GM23338 (cell line): ENCODE results near the gene PSKH1. TPM values are rescaled to one million over a fixed set of nuclear protein-coding genes. Genes with fewer than 3 reads are reported as not detected.

ENCODE experiments used
- ATAC-seq: fragments of 200-7000 bp; cut with Tn5 transposase; 3 replicates; pipeline ENCODE4 v1.9.1; 2020
- DNase-seq: peaks from one replicate; pipeline ENCODE4 v3.0.0-alpha.2; 2015; ENCODE audit warnings: low spot score
- H2AFZ ChIP-seq: fragments of 200-600 bp; sonication (generic); 2 replicates; pipeline ENCODE4 v1.8.0; 2016; ENCODE audit warnings: antibody characterized with exemption, mild to moderate bottlenecking, moderate library complexity
- H3F3A ChIP-seq: fragments of 200-600 bp; sonication (generic); replicated peaks from 2 replicates; pipeline ENCODE4 v1.8.0; 2017; ENCODE audit warnings: antibody characterized with exemption, mixed run types, low read depth
- H3K27ac ChIP-seq: fragments of 200-600 bp; sonication (generic); 2 replicates; pipeline ENCODE4 v1.6.1; 2016; ENCODE audit warnings: low read depth
- H3K27me3 ChIP-seq: fragments of 200-600 bp; sonication (generic); 2 replicates; pipeline ENCODE4 v1.8.0; 2016; ENCODE audit warnings: mild to moderate bottlenecking, mixed run types, moderate library complexity; ENCODE audit not compliant: insufficient read depth
- H3K36me3 ChIP-seq: fragments of 200-600 bp; sonication (generic); 2 replicates; pipeline ENCODE4 v1.8.0; 2016; ENCODE audit warnings: mild to moderate bottlenecking; ENCODE audit not compliant: insufficient read depth
- H3K4me1 ChIP-seq: fragments of 200-600 bp; sonication (generic); 2 replicates; pipeline ENCODE4 v1.8.0; 2016; ENCODE audit warnings: mild to moderate bottlenecking, moderate library complexity; ENCODE audit not compliant: insufficient read depth
- H3K4me2 ChIP-seq: fragments of 200-600 bp; sonication (generic); 2 replicates; pipeline ENCODE4 v1.7.1; 2017; ENCODE audit warnings: mixed run types
- H3K4me3 ChIP-seq: fragments of 200-600 bp; sonication (generic); 2 replicates; pipeline ENCODE4 v1.6.1; 2016; ENCODE audit warnings: mixed run types
- H3K79me2 ChIP-seq: fragments of 200-600 bp; sonication (generic); replicated peaks from 2 replicates; pipeline ENCODE4 v1.8.0; 2017; ENCODE audit warnings: mild to moderate bottlenecking; ENCODE audit not compliant: insufficient read depth
- H3K9me2 ChIP-seq: fragments of 200-600 bp; sonication (generic); 2 replicates; pipeline ENCODE4 v1.8.0; 2017; ENCODE audit not compliant: insufficient read depth
- H4K20me1 ChIP-seq: fragments of 200-600 bp; sonication (generic); replicated peaks from 2 replicates; pipeline ENCODE4 v1.8.0; 2017; ENCODE audit warnings: mild to moderate bottlenecking; ENCODE audit not compliant: insufficient read depth
- H3K27ac Mint-ChIP-seq: 2 replicates; pipeline ENCODE4 v1.8.0; 2020; ENCODE audit warnings: inconsistent platforms, mild to moderate bottlenecking, moderate library complexity, mixed read lengths
- H3K27me3 Mint-ChIP-seq: 3 replicates; pipeline ENCODE4 v1.8.0; 2022; ENCODE audit warnings: low read depth, mild to moderate bottlenecking, moderate library complexity, mixed read lengths, inconsistent platforms; ENCODE audit not compliant: insufficient read depth, poor library complexity
- H3K36me3 Mint-ChIP-seq: 3 replicates; pipeline ENCODE4 v1.8.0; 2021; ENCODE audit warnings: low read depth, mild to moderate bottlenecking, inconsistent platforms, moderate library complexity, mixed read lengths
- H3K4me1 Mint-ChIP-seq: 3 replicates; pipeline ENCODE4 v1.8.0; 2020; ENCODE audit warnings: mild to moderate bottlenecking, inconsistent platforms, mixed read lengths
- H3K4me3 Mint-ChIP-seq: 3 replicates; pipeline ENCODE4 v1.8.0; 2021; ENCODE audit warnings: moderate library complexity, mild to moderate bottlenecking, inconsistent platforms, mixed read lengths
- H3K9me3 Mint-ChIP-seq: 3 replicates; pipeline ENCODE4 v1.8.0; 2020; ENCODE audit warnings: moderate library complexity, mild to moderate bottlenecking, inconsistent platforms, mixed read lengths
- CREB1 ChIP-seq: fragments of 250-450 bp; sonication (Bioruptor Pico); IDR thresholded peaks from 2 replicates; pipeline ENCODE4 v1.5.0; 2020; ENCODE audit warnings: low read depth, mild to moderate bottlenecking, moderate library complexity
- CTCF ChIP-seq, 2 experiments: fragments of 200-600 bp in 1 of 2; sonication (generic) in 1 of 2; conservative IDR thresholded peaks; 2 replicates each; pipeline versions ENCODE4 v1.5.1 to v1.6.1; 2016 to 2017; ENCODE audit warnings: antibody characterized with exemption in 2 of 2, low read depth in 2 of 2, mild to moderate bottlenecking in 2 of 2, moderate library complexity in 1 of 2
- EZH2 ChIP-seq: fragments of 200-600 bp; sonication (generic); IDR thresholded peaks from one replicate; pipeline ENCODE4 v1.8.0; 2017; ENCODE audit warnings: antibody characterized with exemption, mild to moderate bottlenecking, low read depth; ENCODE audit not compliant: unreplicated experiment
- EZH2phosphoT487 ChIP-seq: fragments of 200-600 bp; sonication (generic); IDR thresholded peaks from one replicate; pipeline ENCODE4 v1.8.1; 2018; ENCODE audit warnings: antibody characterized with exemption; ENCODE audit not compliant: unreplicated experiment
- NANOG ChIP-seq: IDR thresholded peaks from 2 replicates; pipeline ENCODE4 v1.6.1; 2016; ENCODE audit warnings: antibody characterized with exemption, borderline replicate concordance
- POLR2AphosphoS5 ChIP-seq: IDR thresholded peaks from 2 replicates; pipeline ENCODE4 v1.6.1; 2016; ENCODE audit warnings: antibody characterized with exemption, low read depth
- STAT1 ChIP-seq: IDR thresholded peaks from one replicate; pipeline ENCODE4 v1.6.1; 2016; ENCODE audit warnings: antibody characterized with exemption; ENCODE audit not compliant: unreplicated experiment
- ZNF114 ChIP-seq: fragments of 250-450 bp; sonication (Bioruptor Pico); IDR thresholded peaks from 2 replicates; pipeline ENCODE4 v1.5.0; 2020; ENCODE audit warnings: mild to moderate bottlenecking, moderate library complexity
- polyA plus RNA-seq: library from polyadenylated mRNA; unstranded; fragments of >200 nt; fragmentation: Nextera tagmentation; extraction: Ambion mirVana; gene quantifications from 2 replicates; pipeline ENCODE4 v1.2.1, GENCODE V29; 2016
- total RNA-seq: library from RNA; depleted of rRNA; stranded (reverse); fragments of >200 nt; shearing (Covaris generic); gene quantifications from 2 replicates; pipeline ENCODE4 v1.2.3, GENCODE V29; 2014
- TF ChIP-seq, protein P1 (sequence below): IDR thresholded peaks from 2 replicates; pipeline ENCODE4 v1.6.1; 2016; ENCODE audit warnings: antibody characterized with exemption
- TF ChIP-seq, protein P2 (sequence below): fragments of 250-450 bp; sonication (Bioruptor Pico); IDR thresholded peaks from 2 replicates; pipeline ENCODE4 v1.5.0; 2020; ENCODE audit warnings: mild to moderate bottlenecking, moderate library complexity
- TF ChIP-seq, protein P3 (sequence below): IDR thresholded peaks from one replicate; pipeline ENCODE4 v1.6.1; 2018; ENCODE audit warnings: antibody characterized with exemption; ENCODE audit not compliant: unreplicated experiment

PSKH1 gene
- total and polyA plus RNA-seq, 2 experiments from 2014 or later = 14.3 to 23.9 TPM

DNA sequence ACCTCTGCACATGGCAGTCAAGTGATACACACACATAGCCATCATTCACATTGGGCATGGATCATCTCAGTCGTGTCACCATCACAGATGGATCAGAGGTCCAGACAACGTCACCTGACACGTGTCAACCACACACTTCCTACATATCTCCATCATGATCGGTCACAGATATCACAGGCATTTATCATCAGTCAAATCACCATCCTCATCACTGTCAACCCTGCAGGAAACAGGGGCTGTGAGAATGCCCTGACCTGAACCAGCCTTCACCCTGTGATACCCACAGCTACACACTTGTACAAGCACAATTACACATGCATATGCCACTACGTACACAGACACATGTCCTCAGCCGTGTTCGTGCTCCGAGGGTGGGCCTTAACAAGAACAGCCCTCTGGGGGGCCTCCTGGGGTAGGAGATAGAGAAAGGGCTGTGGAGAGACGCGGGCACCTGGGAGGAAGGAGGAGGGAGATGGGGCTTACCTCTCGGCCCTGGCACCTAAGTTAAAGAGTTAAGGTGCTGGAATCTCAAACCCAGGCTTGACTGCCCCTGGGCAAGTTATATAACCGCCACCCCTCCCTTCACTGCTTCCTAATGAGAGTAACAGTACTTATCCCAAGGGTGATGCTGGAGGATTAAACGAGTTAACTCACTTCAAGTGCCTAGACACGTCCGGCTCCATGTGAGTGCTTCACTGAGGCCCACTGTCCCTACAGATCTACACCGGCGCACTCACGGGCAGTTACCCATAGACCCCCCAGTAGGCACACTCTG lies 74.3 kb downstream of the PSKH1 start (continued):
- no peak for TF ChIP-seq CREB1 (CRISPR knock-in tag)
- no peak for TF ChIP-seq POLR2AphosphoS5
- no peak for TF ChIP-seq STAT1
- TF ChIP-seq, protein P1, sequence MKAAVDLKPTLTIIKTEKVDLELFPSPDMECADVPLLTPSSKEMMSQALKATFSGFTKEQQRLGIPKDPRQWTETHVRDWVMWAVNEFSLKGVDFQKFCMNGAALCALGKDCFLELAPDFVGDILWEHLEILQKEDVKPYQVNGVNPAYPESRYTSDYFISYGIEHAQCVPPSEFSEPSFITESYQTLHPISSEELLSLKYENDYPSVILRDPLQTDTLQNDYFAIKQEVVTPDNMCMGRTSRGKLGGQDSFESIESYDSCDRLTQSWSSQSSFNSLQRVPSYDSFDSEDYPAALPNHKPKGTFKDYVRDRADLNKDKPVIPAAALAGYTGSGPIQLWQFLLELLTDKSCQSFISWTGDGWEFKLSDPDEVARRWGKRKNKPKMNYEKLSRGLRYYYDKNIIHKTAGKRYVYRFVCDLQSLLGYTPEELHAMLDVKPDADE = no peak

DNA sequence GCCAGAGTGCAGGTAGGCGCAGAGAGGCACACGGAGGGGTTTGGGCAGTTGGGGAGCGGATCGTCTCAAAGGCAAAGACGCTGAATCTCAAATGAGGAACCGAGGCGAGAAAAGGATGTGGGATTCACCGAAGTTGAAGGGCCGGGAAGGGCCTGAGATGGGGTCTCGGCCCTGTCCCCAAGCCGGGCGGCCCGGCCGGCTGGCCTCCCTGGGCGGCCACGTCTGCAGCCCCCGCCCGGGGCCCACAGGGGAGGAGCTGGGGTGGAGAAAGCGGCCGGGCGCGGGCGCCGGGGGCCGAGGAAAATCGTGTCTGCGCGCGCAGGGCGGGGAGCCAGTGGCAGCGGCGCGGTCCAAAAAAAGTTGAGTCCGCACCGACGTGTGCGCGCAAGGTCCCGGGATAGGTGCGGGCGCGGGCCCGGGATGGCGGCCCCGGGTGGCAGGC lies 74.9 kb downstream of the PSKH1 start:
- H3F3A ChIP-seq = 0 out of 2 replicates have a peak, but pooled peaks cover 22% of the 10 kb centered on the region
- H3K4me1 Mint-ChIP-seq = peaks cover 41% of the 10 kb centered on the region
- H3K79me2 ChIP-seq = peaks cover 37% of the 10 kb centered on the region
- peaks cover 19% of the 10 kb centered on the region for H4K20me1 ChIP-seq
- DNase-seq = peak; percentile 54
- no peak overlapping the region for H3K27ac ChIP-seq
- peak overlapping the region; percentile 99 for H3K4me2 ChIP-seq
- peak overlapping the region; percentile 91 for H3K4me3 ChIP-seq
- H3K27me3 ChIP-seq = no peaks in the 10 kb centered on the region
- H3K27ac Mint-ChIP-seq = peak overlapping the region; percentile 57; the same call in 1 of the 2 replicates
- peaks cover 19% of the 10 kb centered on the region for H3K27me3 Mint-ChIP-seq
- TF ChIP-seq EZH2 (no peak), CREB1 (CRISPR knock-in tag) (no peak), EZH2phosphoT487 (no peak), ZNF114 (no peak), CTCF (conservative IDR thresholded peaks at IDR 0.05; ENCODE audit: low read depth in 2 of 2) (no peak), NANOG (no peak), POLR2AphosphoS5 (no peak)
- TF ChIP-seq, protein P2, sequence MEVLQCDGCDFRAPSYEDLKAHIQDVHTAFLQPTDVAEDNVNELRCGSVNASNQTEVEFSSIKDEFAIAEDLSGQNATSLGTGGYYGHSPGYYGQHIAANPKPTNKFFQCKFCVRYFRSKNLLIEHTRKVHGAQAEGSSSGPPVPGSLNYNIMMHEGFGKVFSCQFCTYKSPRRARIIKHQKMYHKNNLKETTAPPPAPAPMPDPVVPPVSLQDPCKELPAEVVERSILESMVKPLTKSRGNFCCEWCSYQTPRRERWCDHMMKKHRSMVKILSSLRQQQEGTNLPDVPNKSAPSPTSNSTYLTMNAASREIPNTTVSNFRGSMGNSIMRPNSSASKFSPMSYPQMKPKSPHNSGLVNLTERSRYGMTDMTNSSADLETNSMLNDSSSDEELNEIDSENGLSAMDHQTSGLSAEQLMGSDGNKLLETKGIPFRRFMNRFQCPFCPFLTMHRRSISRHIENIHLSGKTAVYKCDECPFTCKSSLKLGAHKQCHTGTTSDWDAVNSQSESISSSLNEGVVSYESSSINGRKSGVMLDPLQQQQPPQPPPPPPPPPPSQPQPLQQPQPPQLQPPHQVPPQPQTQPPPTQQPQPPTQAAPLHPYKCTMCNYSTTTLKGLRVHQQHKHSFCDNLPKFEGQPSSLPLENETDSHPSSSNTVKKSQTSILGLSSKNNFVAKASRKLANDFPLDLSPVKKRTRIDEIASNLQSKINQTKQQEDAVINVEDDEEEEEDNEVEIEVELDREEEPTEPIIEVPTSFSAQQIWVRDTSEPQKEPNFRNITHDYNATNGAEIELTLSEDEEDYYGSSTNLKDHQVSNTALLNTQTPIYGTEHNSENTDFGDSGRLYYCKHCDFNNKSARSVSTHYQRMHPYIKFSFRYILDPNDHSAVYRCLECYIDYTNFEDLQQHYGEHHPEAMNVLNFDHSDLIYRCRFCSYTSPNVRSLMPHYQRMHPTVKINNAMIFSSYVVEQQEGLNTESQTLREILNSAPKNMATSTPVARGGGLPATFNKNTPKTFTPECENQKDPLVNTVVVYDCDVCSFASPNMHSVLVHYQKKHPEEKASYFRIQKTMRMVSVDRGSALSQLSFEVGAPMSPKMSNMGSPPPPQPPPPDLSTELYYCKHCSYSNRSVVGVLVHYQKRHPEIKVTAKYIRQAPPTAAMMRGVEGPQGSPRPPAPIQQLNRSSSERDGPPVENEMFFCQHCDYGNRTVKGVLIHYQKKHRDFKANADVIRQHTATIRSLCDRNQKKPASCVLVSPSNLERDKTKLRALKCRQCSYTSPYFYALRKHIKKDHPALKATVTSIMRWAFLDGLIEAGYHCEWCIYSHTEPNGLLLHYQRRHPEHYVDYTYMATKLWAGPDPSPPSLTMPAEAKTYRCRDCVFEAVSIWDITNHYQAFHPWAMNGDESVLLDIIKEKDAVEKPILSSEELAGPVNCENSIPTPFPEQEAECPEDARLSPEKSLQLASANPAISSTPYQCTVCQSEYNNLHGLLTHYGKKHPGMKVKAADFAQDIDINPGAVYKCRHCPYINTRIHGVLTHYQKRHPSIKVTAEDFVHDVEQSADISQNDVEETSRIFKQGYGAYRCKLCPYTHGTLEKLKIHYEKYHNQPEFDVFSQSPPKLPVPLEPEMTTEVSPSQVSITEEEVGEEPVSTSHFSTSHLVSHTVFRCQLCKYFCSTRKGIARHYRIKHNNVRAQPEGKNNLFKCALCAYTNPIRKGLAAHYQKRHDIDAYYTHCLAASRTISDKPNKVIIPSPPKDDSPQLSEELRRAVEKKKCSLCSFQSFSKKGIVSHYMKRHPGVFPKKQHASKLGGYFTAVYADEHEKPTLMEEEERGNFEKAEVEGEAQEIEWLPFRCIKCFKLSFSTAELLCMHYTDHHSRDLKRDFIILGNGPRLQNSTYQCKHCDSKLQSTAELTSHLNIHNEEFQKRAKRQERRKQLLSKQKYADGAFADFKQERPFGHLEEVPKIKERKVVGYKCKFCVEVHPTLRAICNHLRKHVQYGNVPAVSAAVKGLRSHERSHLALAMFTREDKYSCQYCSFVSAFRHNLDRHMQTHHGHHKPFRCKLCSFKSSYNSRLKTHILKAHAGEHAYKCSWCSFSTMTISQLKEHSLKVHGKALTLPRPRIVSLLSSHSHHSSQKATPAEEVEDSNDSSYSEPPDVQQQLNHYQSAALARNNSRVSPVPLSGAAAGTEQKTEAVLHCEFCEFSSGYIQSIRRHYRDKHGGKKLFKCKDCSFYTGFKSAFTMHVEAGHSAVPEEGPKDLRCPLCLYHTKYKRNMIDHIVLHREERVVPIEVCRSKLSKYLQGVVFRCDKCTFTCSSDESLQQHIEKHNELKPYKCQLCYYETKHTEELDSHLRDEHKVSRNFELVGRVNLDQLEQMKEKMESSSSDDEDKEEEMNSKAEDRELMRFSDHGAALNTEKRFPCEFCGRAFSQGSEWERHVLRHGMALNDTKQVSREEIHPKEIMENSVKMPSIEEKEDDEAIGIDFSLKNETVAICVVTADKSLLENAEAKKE = no peak
- TF ChIP-seq, protein P3, sequence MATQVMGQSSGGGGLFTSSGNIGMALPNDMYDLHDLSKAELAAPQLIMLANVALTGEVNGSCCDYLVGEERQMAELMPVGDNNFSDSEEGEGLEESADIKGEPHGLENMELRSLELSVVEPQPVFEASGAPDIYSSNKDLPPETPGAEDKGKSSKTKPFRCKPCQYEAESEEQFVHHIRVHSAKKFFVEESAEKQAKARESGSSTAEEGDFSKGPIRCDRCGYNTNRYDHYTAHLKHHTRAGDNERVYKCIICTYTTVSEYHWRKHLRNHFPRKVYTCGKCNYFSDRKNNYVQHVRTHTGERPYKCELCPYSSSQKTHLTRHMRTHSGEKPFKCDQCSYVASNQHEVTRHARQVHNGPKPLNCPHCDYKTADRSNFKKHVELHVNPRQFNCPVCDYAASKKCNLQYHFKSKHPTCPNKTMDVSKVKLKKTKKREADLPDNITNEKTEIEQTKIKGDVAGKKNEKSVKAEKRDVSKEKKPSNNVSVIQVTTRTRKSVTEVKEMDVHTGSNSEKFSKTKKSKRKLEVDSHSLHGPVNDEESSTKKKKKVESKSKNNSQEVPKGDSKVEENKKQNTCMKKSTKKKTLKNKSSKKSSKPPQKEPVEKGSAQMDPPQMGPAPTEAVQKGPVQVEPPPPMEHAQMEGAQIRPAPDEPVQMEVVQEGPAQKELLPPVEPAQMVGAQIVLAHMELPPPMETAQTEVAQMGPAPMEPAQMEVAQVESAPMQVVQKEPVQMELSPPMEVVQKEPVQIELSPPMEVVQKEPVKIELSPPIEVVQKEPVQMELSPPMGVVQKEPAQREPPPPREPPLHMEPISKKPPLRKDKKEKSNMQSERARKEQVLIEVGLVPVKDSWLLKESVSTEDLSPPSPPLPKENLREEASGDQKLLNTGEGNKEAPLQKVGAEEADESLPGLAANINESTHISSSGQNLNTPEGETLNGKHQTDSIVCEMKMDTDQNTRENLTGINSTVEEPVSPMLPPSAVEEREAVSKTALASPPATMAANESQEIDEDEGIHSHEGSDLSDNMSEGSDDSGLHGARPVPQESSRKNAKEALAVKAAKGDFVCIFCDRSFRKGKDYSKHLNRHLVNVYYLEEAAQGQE = no peak
- H3K36me3 ChIP-seq = no peaks in the 10 kb centered on the region; the same call in 1 of the 2 replicates
- peaks cover 2% of the 10 kb centered on the region; the same call in 2 of the 3 replicates for H3K36me3 Mint-ChIP-seq
- peak; percentile 1 for ATAC-seq
- no peak overlapping the region; the same call in 1 of the 2 replicates for H2AFZ ChIP-seq
- no peaks in the 10 kb centered on the region for H3K9me2 ChIP-seq
- H3K4me3 Mint-ChIP-seq = peak overlapping the region; percentile 89
- no peaks in the 10 kb centered on the region; the same call in 2 of the 3 replicates for H3K9me3 Mint-ChIP-seq
- H3K4me1 ChIP-seq = peaks cover 38% of the 10 kb centered on the region
